Right kidney (tissue), 9 donors: ENCODE data around the gene TUBGCP3.
"Not testable (repeated sequence)": the region's sequence is repeated elsewhere in the genome, so short reads cannot be mapped to it uniquely, and the experiment has no call there.

ENCODE experiments used
- DNase-seq: peaks from one replicate; pipeline ENCODE4 v3.0.0-alpha.2; 2016
- long read RNA-seq, 8 donors: transcript quantifications; one replicate each; lab custom pipeline, GENCODE V29; 2026

TUBGCP3 gene, protein sequence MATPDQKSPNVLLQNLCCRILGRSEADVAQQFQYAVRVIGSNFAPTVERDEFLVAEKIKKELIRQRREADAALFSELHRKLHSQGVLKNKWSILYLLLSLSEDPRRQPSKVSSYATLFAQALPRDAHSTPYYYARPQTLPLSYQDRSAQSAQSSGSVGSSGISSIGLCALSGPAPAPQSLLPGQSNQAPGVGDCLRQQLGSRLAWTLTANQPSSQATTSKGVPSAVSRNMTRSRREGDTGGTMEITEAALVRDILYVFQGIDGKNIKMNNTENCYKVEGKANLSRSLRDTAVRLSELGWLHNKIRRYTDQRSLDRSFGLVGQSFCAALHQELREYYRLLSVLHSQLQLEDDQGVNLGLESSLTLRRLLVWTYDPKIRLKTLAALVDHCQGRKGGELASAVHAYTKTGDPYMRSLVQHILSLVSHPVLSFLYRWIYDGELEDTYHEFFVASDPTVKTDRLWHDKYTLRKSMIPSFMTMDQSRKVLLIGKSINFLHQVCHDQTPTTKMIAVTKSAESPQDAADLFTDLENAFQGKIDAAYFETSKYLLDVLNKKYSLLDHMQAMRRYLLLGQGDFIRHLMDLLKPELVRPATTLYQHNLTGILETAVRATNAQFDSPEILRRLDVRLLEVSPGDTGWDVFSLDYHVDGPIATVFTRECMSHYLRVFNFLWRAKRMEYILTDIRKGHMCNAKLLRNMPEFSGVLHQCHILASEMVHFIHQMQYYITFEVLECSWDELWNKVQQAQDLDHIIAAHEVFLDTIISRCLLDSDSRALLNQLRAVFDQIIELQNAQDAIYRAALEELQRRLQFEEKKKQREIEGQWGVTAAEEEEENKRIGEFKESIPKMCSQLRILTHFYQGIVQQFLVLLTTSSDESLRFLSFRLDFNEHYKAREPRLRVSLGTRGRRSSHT
- long read RNA-seq, donor 1, partial matches to known transcripts = 0 of 2 reads
- long read RNA-seq, donor 1, other reads (novel, unspliced or antisense) = 0 of 2 reads
- long read RNA-seq, donor 2, partial matches to known transcripts = 0 of 2 reads
- long read RNA-seq, donor 2, other reads (novel, unspliced or antisense) = 0 of 2 reads
- long read RNA-seq, donor 3, partial matches to known transcripts = 0 of 2 reads
- long read RNA-seq, donor 3, other reads (novel, unspliced or antisense) = 0 of 2 reads
- long read RNA-seq, donor 4, partial matches to known transcripts = 0 of 4 reads
- long read RNA-seq, donor 4, other reads (novel, unspliced or antisense) = 0 of 4 reads
- long read RNA-seq, donor 5, full-length matches to known transcripts = 10 of 10 reads
- long read RNA-seq, donor 5, partial matches to known transcripts = 0 of 10 reads
- long read RNA-seq, donor 5, other reads (novel, unspliced or antisense) = 0 of 10 reads
- long read RNA-seq, donor 6, partial matches to known transcripts = 0 of 1 reads
- long read RNA-seq, donor 6, other reads (novel, unspliced or antisense) = 0 of 1 reads
- long read RNA-seq, donor 7, partial matches to known transcripts = 0 of 8 reads
- long read RNA-seq, donor 7, other reads (novel, unspliced or antisense) = 0 of 8 reads
- long read RNA-seq, donor 8, transcript TUBGCP3-201 (22 exons, 3,899 nt) = major isoform, 5 of 8 reads
- long read RNA-seq, donor 8, partial matches to known transcripts = 0 of 8 reads
- long read RNA-seq, donor 8, other reads (novel, unspliced or antisense) = 0 of 8 reads

DNA sequence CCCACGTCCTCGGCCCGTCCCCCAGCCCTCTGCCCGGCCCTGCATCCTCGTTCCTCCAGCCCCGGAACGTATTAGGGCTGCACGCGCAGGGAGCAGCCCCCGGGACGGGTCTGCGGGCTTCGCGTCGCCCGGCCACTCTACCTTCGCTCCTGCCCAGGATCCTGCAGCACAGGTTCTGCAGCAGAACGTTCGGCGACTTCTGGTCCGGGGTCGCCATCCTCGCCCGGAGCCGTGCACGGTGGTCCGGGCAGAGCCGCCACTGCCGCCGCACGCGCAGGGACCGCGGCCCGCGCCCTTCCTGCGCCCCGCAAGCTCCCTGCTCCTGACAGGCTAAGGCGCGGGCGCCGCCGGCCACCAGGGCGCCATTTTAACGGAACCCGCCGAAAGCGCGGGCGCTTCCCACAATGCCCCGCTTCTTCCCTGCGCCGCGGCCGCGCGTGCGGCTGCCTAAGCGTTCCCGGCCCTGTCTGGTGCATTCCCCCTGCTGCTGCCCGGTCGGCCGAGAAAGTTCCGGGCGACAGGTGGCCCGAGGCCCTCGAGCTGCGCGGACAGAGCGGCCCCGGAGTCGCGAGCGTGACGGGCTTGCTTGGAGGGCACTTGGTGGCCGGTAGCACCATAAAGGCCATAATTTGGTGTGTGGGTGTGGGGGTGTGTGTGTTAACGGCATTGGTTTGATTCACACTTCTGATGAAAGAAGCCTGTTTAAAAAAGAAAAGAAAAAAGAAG is at the start of gene TUBGCP3:
TSS of gene TUBGCP3 (minus strand) at position 390 of the 726 bp plus-strand sequence. CDS start at position 217, 173 bp downstream.
- DNase-seq = peak; percentile 96

DNA sequence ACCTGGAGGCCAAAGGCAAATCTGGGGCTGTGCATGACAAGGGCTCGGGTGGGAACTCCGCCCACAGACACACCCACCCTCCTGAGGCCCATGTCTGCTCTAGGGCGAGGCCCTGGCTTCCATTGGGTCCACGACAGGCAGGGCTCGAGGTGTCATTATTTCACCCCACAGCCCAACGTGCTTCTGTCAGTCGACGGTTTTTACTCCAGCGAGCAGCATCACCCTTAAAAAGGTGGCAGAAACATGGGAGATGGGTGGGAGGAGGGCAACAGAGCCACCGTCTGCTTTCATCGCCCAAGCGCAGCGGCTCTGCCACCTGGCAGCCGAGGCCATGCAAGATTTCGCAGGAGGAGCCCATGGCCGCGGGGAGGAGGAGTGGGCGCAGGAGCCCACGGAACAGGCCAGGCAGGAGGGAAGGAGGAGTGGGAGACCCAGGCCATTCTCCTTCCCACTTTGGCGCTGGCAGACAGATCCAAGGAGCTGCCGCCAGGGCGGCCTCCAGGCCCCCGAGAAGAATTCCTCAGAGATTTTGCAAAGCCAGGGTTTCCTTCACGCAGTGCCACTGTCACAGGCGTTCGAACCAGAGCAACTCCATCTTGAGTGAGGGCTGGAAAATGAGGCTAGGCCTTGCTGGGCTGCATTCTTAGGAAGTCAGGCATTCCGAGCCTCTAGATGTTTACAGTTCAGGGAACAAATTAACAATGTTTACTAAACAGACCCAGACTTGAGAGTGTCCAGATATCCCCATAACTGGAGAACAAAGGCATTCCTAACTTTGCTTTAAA is 49.3 kb upstream of the TUBGCP3 start:
- no peak for DNase-seq

DNA sequence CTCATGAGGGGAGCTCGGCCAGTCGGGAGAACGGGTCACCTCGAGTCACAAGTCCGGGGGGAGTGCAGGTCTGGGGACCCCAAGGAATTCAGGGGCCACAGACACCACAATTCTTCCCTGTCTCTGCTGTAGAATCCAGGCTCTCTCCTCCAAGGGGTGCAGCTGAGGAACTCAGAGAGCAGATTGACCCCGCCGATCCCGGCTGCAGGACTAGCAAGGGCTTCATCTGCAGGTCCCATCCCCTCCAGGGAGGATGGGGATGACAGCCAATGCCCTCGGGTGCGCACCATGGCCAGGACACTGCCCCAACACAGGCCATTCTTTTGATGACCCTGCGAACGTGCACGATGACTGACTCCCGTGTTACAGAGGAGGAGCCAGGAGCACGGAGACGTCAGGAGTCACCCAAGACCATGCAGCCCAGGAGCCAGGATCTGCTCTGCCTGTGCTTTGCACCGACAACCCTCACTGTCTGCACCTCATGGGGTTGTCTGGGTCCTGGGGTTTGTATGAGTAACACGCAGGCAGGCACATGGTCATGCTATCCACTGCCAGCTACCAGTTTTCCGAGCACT is 48.5 kb upstream of the TUBGCP3 start:
- DNase-seq = no peak

DNA sequence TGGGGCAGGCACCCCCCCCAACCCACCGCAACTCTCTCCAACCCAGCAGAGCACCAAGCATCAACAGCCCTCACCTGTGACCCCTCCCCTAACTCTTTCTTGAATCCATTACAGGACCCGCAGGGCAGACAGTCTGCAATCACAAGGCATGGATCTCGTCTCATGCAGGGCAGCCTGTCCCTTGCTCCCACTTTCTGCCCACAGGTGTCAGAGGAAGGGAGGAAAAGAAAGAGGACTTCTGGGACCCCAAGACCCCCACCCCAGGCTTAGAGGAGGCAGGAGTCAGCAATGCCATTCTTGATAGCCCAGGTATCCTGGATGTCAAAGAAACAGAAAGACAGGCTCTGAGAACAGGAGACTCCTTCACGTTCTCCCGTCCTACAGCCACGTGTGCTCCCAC is 47.4 kb upstream of the TUBGCP3 start:
- no peak for DNase-seq

DNA sequence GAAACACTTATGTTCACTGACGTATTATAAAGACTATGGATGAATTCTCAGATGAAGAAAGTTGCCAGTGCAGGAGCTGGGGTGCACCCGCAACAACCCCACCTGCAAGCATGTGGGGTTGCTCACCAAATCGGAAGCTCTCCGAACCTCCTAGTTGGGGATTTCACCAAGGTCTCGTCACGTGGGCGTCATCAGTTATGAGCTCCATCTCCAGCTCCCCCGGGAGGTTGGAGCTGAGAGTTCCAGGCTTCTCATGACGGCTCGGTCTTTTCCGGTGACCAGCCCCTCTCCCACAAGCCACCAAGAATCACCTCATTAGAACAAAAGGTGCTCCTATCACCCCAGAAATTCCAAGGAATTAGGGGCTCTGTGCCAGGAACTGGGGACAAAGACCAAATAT is 46.1 kb upstream of the TUBGCP3 start:
- no peak for DNase-seq

DNA sequence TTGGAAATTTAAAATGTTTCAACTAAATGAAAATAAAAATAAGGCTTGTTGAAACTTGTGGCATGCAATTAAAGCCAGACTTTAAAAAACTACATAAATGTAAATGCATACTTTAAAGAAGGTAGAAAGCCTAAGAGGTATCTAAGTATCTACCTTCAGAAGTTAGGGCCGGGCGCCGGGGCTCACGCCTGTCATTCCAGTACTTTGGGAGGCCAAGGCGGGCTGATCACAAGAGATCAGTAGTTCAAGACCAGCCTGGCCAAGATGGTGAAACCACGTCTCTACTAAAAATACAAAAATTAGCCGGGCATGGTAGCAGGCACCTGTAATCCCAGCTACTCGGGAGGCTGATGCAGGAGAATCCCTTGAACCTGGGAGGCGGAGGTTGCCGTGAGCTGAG is 42.3 kb upstream of the TUBGCP3 start:
- not testable (repeated sequence) for DNase-seq

DNA sequence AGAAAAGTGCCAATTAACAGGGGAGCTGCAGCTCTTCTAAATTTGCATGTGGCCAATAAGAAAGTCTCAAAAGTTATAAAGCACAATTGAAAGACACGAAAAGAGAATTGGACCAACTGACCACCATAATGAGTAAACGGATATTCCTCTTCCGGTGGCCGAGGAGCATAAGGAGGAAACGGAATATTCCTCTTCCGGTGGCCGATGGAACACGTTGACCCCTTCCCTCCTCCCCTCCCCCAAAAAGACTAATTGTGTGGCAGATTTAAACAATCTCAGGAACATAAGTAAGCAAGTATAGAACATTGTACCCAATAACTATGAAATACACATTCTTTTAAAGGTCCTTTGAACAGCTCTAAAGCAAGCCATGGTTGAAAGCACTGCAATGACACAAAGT is 41.2 kb upstream of the TUBGCP3 start:
- no peak for DNase-seq

DNA sequence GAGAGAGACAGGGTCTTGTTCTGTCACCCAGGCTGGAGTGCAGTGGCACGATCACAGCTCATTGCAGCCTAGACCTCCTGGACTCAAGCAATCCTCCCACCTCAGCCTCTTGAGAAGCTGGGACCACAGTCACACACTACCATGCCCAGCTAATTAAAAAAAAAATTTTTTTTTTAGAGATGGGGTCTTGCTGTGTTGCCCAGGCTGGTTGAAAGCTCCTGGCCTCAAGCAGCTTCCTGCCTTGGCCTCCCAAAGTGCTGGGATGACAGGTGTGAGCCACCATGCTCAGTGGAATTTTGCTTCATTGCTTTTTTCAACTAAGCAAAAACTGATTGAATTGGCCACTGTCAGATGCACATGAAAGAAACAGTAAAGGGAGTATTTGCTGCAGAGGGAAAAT is 39.7 kb upstream of the TUBGCP3 start:
- not testable (repeated sequence) for DNase-seq

DNA sequence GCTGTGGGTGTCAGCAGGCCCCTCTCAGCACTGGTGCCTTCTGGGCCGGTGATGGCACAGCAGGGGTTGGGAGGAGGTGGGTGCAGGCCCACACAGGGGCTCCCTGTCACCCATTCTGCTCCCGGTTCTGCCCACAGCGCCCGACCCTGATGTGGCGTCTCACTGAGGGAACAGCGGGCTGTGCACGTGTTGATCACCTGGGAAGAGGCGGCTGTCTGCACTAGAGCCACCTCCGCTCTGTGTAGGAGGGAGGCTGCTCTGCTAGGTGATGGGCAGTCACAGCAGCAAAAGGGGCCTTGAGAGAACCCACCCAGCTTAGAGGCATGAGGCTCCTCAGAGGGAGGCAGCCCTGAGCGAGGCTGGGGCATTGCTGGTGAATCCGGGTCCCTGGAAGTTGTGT is 39.2 kb upstream of the TUBGCP3 start:
- no peak for DNase-seq

DNA sequence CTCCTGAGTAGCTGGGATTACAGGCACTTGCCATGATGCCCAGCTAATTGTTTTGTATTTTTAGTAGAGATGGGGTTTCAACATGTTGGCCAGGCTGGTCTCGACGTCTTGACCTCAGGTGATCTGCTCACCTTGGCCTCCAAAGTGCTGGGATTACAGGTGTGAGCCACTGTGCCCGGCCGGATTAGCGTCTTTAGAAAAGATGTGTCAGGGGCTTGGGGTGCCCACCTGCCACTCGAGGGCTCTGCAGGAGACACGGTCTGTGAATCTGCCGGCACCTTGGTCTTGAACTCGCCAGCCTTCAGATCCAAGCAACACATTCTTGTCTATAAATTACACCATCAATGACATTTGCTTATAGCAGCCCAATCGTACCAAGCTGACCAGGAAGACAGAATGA is 38.8 kb upstream of the TUBGCP3 start:
- no peak for DNase-seq

DNA sequence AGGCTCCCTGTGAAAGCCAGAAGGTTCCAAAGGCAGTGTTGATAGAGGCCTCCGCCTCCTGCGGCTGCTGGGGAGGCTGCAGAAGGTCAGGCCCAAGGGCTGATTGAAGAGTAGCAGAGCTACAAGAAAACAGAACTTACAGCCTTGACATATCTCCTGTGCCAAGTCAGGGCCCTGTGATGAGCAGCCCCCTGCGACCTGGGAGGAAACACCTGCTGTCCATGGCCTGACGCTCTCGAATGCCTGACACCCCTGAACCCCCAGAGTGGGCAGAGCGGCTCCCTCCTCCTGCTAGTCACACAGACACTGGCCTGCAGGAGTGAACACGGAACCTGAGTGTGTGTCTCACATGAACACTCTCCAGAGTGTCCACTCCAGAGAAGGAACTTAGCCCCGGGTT is 38.2 kb upstream of the TUBGCP3 start:
- no peak for DNase-seq

DNA sequence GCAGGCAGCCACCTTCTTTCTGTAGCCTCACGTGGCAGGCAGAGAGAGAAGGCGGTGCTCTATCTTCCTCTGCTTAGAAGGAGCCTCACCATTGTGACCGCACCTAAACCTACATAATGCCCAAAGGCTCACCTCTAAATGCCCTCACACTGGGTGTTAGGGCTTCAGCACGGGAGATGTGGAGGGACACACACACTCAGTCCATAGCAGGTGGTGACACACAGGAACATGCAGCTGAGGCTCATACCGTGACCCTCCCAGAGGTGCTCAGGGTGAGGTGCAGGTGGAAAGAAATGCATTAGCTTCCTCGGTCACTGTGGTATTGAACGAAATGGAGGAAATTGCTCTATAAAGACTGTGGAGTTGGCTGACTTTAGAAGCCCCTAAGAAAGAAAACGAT is 37.7 kb upstream of the TUBGCP3 start:
- no peak for DNase-seq

DNA sequence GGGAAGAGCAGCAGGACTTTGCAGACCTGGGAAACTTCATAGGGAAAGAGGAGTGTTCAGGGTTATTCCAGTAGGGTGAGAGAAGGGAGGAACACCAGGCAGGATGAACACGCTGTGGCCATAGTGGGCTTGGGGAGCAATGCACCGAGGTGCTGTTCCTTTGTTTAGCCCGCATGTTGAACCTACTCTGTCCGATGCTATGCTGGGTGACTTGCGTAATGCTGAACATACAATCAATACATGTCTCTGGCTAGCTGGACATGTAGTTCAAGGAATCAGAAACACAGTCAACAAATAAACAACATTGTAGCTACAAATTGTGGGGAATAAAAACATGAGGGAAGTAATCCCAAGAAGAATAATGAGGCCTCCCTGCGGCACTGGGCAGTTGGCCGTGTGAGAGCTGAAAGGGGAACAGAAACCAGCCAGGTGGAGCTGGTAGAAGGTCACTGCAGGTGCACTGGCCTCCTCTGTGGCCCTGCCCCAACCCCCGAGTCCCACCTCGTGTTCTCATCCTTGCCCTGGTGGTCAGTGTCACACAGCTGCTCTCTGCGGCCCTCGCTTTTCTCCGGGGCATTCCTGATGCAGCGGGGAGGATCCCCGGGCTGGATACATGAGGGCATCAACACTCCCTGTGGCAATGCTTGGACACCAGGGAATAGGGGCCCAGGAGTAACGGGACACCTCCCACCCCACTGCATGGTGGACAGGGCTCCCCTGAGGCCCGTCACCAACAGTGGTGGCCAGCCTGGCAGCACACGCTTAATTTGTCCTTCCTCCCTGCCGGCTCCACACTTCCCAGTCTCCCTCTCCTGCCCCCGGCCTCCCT is 36.9 kb upstream of the TUBGCP3 start:
- DNase-seq = no peak

DNA sequence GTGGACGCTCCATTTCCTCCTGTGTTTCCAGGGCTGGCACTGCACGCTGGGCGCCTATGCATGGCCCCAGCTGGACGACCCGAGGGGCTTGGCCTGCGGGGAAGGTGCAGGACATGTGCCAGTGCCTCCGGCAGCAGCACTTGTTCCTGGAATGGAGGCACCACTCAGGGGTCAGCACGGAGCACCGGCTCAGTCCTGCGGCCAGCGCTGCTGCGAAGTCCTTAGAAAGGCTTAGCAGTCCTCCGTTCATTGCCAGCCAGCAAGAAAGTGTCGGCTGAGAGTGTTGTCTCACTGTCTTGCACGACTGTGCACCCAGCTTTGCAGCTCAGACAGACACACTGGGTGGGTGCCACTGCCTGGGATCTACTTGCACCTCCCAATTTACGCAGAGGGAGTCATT is 36.1 kb upstream of the TUBGCP3 start:
- DNase-seq = no peak

DNA sequence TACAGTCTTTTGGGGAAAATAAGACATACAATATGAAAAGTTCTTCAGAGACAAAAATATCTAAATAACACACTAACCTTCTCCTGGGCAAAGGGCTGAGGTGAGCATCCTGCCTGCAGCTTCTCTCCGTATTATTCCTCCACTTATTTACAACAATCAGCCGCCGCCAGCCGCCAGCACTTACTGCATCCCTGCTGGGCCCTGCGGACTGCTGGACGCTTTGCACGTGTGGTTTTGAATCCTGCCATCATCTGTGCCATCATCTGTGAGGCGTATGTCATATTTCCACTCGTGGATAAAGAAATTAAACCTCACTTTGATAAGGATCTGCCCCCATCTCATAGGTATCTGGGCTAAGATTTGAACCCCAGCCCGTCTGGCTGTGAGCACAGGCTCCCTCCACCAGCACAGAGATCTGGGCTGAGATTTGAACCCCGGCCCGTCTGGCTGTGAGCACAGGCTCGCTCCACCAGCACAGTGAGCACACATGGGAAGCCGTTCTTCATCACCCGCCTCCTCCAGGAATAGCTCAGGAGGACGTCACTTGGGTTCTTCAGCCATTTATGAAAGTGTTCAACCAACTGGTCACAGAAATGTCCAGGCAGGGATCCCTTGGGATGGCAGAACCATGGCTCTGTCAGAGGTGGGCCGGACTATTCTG is 35.2 kb upstream of the TUBGCP3 start:
- DNase-seq = no peak

DNA sequence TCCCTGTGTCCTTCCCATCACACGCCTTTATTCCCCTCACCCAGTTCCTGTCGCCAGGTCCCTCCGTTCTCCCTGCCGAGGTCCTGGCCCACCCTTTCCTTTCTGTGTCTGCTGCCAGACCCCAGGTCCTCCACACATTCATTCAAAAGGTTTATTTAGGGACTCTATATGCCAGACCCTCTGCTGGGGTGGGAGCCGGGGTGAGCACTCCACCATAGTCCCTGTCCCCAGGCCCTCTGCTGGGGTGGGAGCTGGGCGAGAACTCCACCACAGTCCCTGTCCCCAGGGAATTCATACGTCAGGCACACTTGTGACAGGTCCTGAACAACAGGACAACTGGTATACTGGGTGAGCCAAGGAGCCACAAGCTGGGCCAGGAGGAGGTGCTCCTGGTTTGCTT is 34.4 kb upstream of the TUBGCP3 start:
- no peak for DNase-seq

DNA sequence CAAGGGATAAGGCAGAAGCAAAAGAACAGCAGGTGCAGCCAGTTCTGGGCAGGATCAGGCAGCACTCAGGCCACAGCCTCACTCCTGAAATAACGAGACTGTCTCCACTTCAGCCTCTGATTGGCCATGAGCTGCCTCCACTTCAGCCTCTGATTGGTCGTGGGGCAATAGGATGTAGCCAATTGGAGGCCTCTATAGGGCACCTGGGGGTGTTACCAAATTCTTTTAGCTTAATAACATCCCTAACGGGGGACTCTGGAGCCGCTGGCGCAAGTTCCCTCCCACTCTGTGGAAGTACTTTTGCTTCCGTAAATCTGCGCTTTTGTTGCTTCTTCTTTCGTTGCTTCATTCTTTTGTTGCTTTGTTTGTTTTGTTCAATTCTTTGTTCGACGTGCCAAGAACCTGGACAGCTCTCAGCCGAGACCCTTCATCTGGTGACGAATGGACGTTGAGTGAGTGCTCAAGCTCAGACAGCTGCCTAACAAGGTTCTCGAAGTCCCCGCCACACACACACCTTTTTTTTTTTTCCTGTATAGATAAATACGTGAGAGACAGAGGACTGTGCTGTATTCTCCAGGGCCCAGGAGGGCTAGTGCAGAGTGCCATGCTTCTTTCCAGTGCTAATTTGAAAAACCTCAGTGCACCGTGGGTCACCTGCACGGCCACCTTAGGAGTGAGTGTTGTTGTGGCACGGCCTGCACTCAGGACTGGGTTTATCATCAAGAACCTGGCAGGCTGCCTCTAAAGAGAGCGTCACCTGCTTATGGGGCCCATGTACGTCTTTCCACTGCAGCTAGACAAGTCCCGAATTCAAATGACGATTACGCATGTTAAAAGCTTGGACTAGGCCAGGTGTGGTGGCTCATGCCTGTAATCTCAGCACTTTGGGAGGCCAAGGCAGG is 32.0 kb upstream of the TUBGCP3 start:
- no peak for DNase-seq
